HG02588 (cell line): ENCODE results near the gene GALNTL6.

ENCODE experiments used
- ATAC-seq: cut with Tn5 transposase; IDR thresholded peaks from one replicate; pipeline ENCODE4 v1.9.1; 2021; ENCODE audit warnings: mild to moderate bottlenecking, moderate library complexity; ENCODE audit not compliant: unreplicated experiment

Gene GALNTL6

GRCh38 chr4:172514011-172514410 is 700.8 kb downstream of the GALNTL6 start:
- ATAC-seq = no peak

- ATAC-seq = no peak
Measured at GRCh38 chr4:172514801-172515200, 701.6 kb downstream of the GALNTL6 start.

- ATAC-seq = no peak
Measured at GRCh38 chr4:172515266-172515879, 702.2 kb downstream of the GALNTL6 start.

GRCh38 chr4:172517391-172517790 is 704.2 kb downstream of the GALNTL6 start:
- ATAC-seq = no peak

- no peak for ATAC-seq
Measured at GRCh38 chr4:172521248-172521647, 708.0 kb downstream of the GALNTL6 start.

- no peak for ATAC-seq
Measured at GRCh38 chr4:172521680-172522079, 708.5 kb downstream of the GALNTL6 start.

- no peak for ATAC-seq
Measured at GRCh38 chr4:172543249-172543648, 730.0 kb downstream of the GALNTL6 start.

- ATAC-seq = no peak
Measured at GRCh38 chr4:172546782-172547181, 733.6 kb downstream of the GALNTL6 start.

GRCh38 chr4:172547724-172548123 is 734.5 kb downstream of the GALNTL6 start:
- no peak for ATAC-seq

- no peak for ATAC-seq
Measured at GRCh38 chr4:172553216-172553615, 740.0 kb downstream of the GALNTL6 start.

- no peak for ATAC-seq
Measured at GRCh38 chr4:172554588-172554987, 741.4 kb downstream of the GALNTL6 start.

- ATAC-seq = no peak
Measured at GRCh38 chr4:172555725-172556124, 742.5 kb downstream of the GALNTL6 start.

- ATAC-seq = no peak
Measured at GRCh38 chr4:172573899-172574298, 760.7 kb downstream of the GALNTL6 start.

- ATAC-seq = no peak
Measured at GRCh38 chr4:172578712-172579111, 765.5 kb downstream of the GALNTL6 start.

GRCh38 chr4:172584816-172585215 is 771.6 kb downstream of the GALNTL6 start:
- no peak for ATAC-seq

- ATAC-seq = no peak
Measured at GRCh38 chr4:172596206-172596605, 783.0 kb downstream of the GALNTL6 start.

GRCh38 chr4:172599554-172599953 is 786.4 kb downstream of the GALNTL6 start:
- no peak for ATAC-seq

- ATAC-seq = no peak
Measured at GRCh38 chr4:172601195-172601594, 788.0 kb downstream of the GALNTL6 start.

- ATAC-seq = no peak
Measured at GRCh38 chr4:172619218-172619617, 806.0 kb downstream of the GALNTL6 start.

- no peak for ATAC-seq
Measured at GRCh38 chr4:172619798-172620197, 806.6 kb downstream of the GALNTL6 start.

- no peak for ATAC-seq
Measured at GRCh38 chr4:172628263-172628662, 815.1 kb downstream of the GALNTL6 start.

- ATAC-seq = no peak
Measured at GRCh38 chr4:172630280-172630679, 817.1 kb downstream of the GALNTL6 start.

- ATAC-seq = no peak
Measured at GRCh38 chr4:172631832-172632231, 818.6 kb downstream of the GALNTL6 start.
